H1 (cell line): ENCODE data around the gene CELF4. TPM values are rescaled to one million over a fixed set of nuclear protein-coding genes. Genes with fewer than 3 reads are reported as not detected.

Experiments used
- CTCF ChIA-PET: fragments of 300-600 bp; sonication (Branson Sonifier 250); formaldehyde crosslinking; loops from one replicate; lab custom pipeline; 2021; ENCODE audit not compliant: partially characterized antibody; lab: Charles Lee
- POLR2A ChIA-PET: fragments of 300-600 bp; sonication (Branson Sonifier 250); formaldehyde crosslinking; loops from one replicate; lab custom pipeline; 2021; ENCODE audit warnings: inconsistent platforms; ENCODE audit not compliant: partially characterized antibody; lab: Charles Lee
- DNase-seq, 2 experiments: peaks; one replicate each; pipeline versions ENCODE4 v3.0.0 to v3.0.0-alpha.2; 2010 to 2022; ENCODE audit warnings: low spot score in 2 of 2, low read depth in 1 of 2, mixed read lengths in 1 of 2
- FAIRE-seq: peaks from 2 replicates; lab custom pipeline; 2011; peaks lifted over from hg19 to GRCh38; lab: Jason Lieb, UNC
- H2AFZ ChIP-seq: 2 replicates; pipeline ENCODE4 v1.8.1; 2012; ENCODE audit warnings: low read length, inconsistent platforms
- H2AK5ac ChIP-seq: 2 replicates; pipeline ENCODE4 v1.6.1; 2013; ENCODE audit warnings: low read depth, low read length
- H2BK120ac ChIP-seq: replicated peaks from 2 replicates; pipeline ENCODE3; 2013; ENCODE audit warnings: low read depth, low read length, inconsistent platforms
- H2BK12ac ChIP-seq: 2 replicates; pipeline ENCODE4 v1.6.1; 2013; ENCODE audit warnings: low read depth, low read length
- H2BK15ac ChIP-seq: 2 replicates; pipeline ENCODE4 v1.6.1; 2013; ENCODE audit warnings: low read length
- H2BK20ac ChIP-seq: 2 replicates; pipeline ENCODE4 v1.6.1; 2013; ENCODE audit warnings: low read length
- H2BK5ac ChIP-seq: 2 replicates; pipeline ENCODE4 v1.6.1; 2013; ENCODE audit warnings: low read depth, low read length
- H3K14ac ChIP-seq: 2 replicates; pipeline ENCODE4 v1.6.1; 2013; ENCODE audit warnings: inconsistent platforms; ENCODE audit not compliant: insufficient read length
- H3K18ac ChIP-seq: 2 replicates; pipeline ENCODE4 v1.6.1; 2013; ENCODE audit warnings: low read length; ENCODE audit errors: extremely low read depth
- H3K23ac ChIP-seq: 2 replicates; pipeline ENCODE4 v1.6.1; 2013; ENCODE audit warnings: inconsistent platforms; ENCODE audit not compliant: insufficient read length
- H3K23me2 ChIP-seq: 2 replicates; pipeline ENCODE4 v1.6.1; 2013; ENCODE audit warnings: low read depth, low read length
- H3K27ac ChIP-seq: 2 replicates; pipeline ENCODE4 v1.6.1; 2011; ENCODE audit warnings: low read depth, low read length, inconsistent platforms
- H3K27me3 ChIP-seq, 4 experiments: replicated peaks in 1 of 4; 1 replicate in 1 of 4; 2 replicates in 3 of 4; pipeline versions ENCODE4 v1.6.1 to v1.8.1; 2011 to 2013; ENCODE audit warnings: low read length in 3 of 4, mild to moderate bottlenecking in 3 of 4, inconsistent platforms in 2 of 4, mixed read lengths in 2 of 4, moderate library complexity in 1 of 4; ENCODE audit not compliant: control insufficient read depth in 3 of 4, insufficient read depth in 3 of 4; ENCODE audit errors: extremely low read depth in 1 of 4
- H3K36me3 ChIP-seq, 4 experiments: 2 replicates each; pipeline versions ENCODE4 v1.6.1 to v1.8.1; 2011 to 2013; ENCODE audit warnings: mild to moderate bottlenecking in 4 of 4, low read length in 3 of 4, moderate library complexity in 2 of 4, control low read depth in 1 of 4, inconsistent platforms in 1 of 4; ENCODE audit not compliant: insufficient read depth in 4 of 4, control insufficient read depth in 2 of 4
- H3K4ac ChIP-seq: replicated peaks from 2 replicates; pipeline ENCODE3; 2013; ENCODE audit warnings: low read length, low read depth, mixed read lengths, inconsistent platforms; ENCODE audit not compliant: insufficient read length
- H3K4me1 ChIP-seq, 4 experiments: replicated peaks in 1 of 4; 1 replicate in 1 of 4; 2 replicates in 3 of 4; pipeline versions ENCODE4 v1.6.1 to v1.8.1; 2011 to 2013; ENCODE audit warnings: low read length in 3 of 4, inconsistent platforms in 2 of 4, mixed read lengths in 1 of 4; ENCODE audit not compliant: insufficient read depth in 4 of 4, control insufficient read depth in 3 of 4
- H3K4me2 ChIP-seq, 2 experiments: 2 replicates each; pipeline versions ENCODE4 v1.6.1 to v1.8.1; 2011 to 2013; ENCODE audit warnings: low read depth in 2 of 2, low read length in 2 of 2, control low read depth in 1 of 2, inconsistent platforms in 1 of 2, mild to moderate bottlenecking in 1 of 2; ENCODE audit not compliant: insufficient read depth in 1 of 2
- H3K4me3 ChIP-seq, 4 experiments: fragments of 200-600, 300-600 bp in 1 of 4; sonication (generic), shearing (Covaris generic), sonication (Bioruptor Twin) in 1 of 4; 2 replicates each; pipeline versions ENCODE4 v1.5.1 to v1.8.1; 2011 to 2016; ENCODE audit warnings: low read length in 4 of 4, low read depth in 3 of 4, control low read depth in 2 of 4, inconsistent platforms in 2 of 4, mild to moderate bottlenecking in 2 of 4, mixed read lengths in 1 of 4, moderate library complexity in 1 of 4; ENCODE audit not compliant: insufficient read depth in 2 of 4; ENCODE audit errors: extremely low read depth in 1 of 4
- H3K56ac ChIP-seq: replicated peaks from 2 replicates; pipeline ENCODE3; 2013; ENCODE audit warnings: low read depth, mild to moderate bottlenecking, mixed read lengths, low read length, inconsistent platforms; ENCODE audit not compliant: insufficient read length
- H3K79me1 ChIP-seq: 2 replicates; pipeline ENCODE4 v1.6.1; 2013; ENCODE audit warnings: low read depth, low read length, control low read depth
- H3K79me2 ChIP-seq, 2 experiments: 2 replicates each; pipeline versions ENCODE4 v1.6.1 to v1.8.1; 2012 to 2013; ENCODE audit warnings: low read length in 2 of 2, mild to moderate bottlenecking in 2 of 2, inconsistent platforms in 1 of 2; ENCODE audit not compliant: insufficient read depth in 2 of 2, control insufficient read depth in 1 of 2
- H3K9ac ChIP-seq, 4 experiments: replicated peaks in 1 of 4; 1 replicate in 1 of 4; 2 replicates in 3 of 4; pipeline versions ENCODE4 v1.6.1 to v1.8.1; 2011 to 2013; ENCODE audit warnings: low read depth in 3 of 4, low read length in 3 of 4, control low read depth in 2 of 4, mild to moderate bottlenecking in 2 of 4, moderate library complexity in 2 of 4, inconsistent platforms in 1 of 4; ENCODE audit errors: extremely low read depth in 1 of 4
- H3K9me3 ChIP-seq, 2 experiments: 2 replicates each; pipeline versions ENCODE4 v1.6.1 to v1.8.1; 2012 to 2013; ENCODE audit warnings: mild to moderate bottlenecking in 2 of 2, moderate library complexity in 2 of 2, control low read depth in 1 of 2, inconsistent platforms in 1 of 2, low read depth in 1 of 2, low read length in 1 of 2, mixed read lengths in 1 of 2; ENCODE audit not compliant: insufficient read depth in 2 of 2
- H4K20me1 ChIP-seq, 2 experiments: replicated peaks in 1 of 2; 2 replicates each; pipeline versions ENCODE3 to v1.8.1; 2011 to 2013; ENCODE audit warnings: inconsistent platforms in 2 of 2, low read length in 2 of 2, mild to moderate bottlenecking in 1 of 2; ENCODE audit not compliant: insufficient read depth in 2 of 2, control insufficient read depth in 1 of 2
- H4K5ac ChIP-seq: 2 replicates; pipeline ENCODE4 v1.6.1; 2013; ENCODE audit warnings: low read length, low read depth, mixed read lengths, inconsistent platforms; ENCODE audit not compliant: insufficient read length
- H4K8ac ChIP-seq: 2 replicates; pipeline ENCODE4 v1.8.0; 2013; ENCODE audit warnings: mild to moderate bottlenecking, moderate library complexity, low read length, inconsistent platforms; ENCODE audit not compliant: insufficient read depth; ENCODE audit errors: extremely low read depth
- H4K91ac ChIP-seq: replicated peaks from 2 replicates; pipeline ENCODE3; 2013; ENCODE audit warnings: low read length, mixed read lengths, inconsistent platforms; ENCODE audit not compliant: insufficient read length
- BACH1 ChIP-seq: IDR thresholded peaks from 2 replicates; pipeline ENCODE4 v1.6.1; 2012; ENCODE audit warnings: low read length, improper control_type of control experiment
- CBX8 ChIP-seq: fragments of 300-800, 300-1000 bp; sonication (generic); IDR thresholded peaks from 2 replicates; pipeline ENCODE4 v1.7.1; 2016; ENCODE audit warnings: low read depth, low read length, borderline replicate concordance
- HDAC2 ChIP-seq, 2 experiments: fragments of 300-600 bp in 1 of 2; sonication (generic) in 1 of 2; IDR thresholded peaks; 2 replicates each; pipeline ENCODE4 v1.6.1; 2011 to 2012; ENCODE audit warnings: low read depth in 2 of 2, low read length in 2 of 2, mild to moderate bottlenecking in 2 of 2, moderate library complexity in 2 of 2, borderline replicate concordance in 1 of 2, inconsistent platforms in 1 of 2
- JUND ChIP-seq: IDR thresholded peaks from 2 replicates; pipeline ENCODE4 v1.6.1; 2011; ENCODE audit warnings: mild to moderate bottlenecking, improper control_type of control experiment, low read length
- NRF1 ChIP-seq: IDR thresholded peaks from 2 replicates; pipeline ENCODE4 v1.6.1; 2011; ENCODE audit warnings: mild to moderate bottlenecking, low read depth, low read length, improper control_type of control experiment
- POLR2AphosphoS5 ChIP-seq: IDR thresholded peaks from 2 replicates; pipeline ENCODE4 v1.6.1; 2011; ENCODE audit warnings: low read depth, low read length
- RFX5 ChIP-seq: IDR thresholded peaks from 2 replicates; pipeline ENCODE4 v1.6.1; 2011; ENCODE audit warnings: low read depth, low read length, improper control_type of control experiment, borderline replicate concordance
- TAF1 ChIP-seq: IDR thresholded peaks from 2 replicates; pipeline ENCODE4 v1.6.1; 2011; ENCODE audit warnings: mild to moderate bottlenecking, low read depth, low read length
- ZNF274 ChIP-seq: IDR thresholded peaks from 2 replicates; pipeline ENCODE4 v1.7.0; 2012; ENCODE audit warnings: low read length, borderline replicate concordance; ENCODE audit errors: extremely low read depth
- WGBS, 2 experiments: shearing (Covaris generic) in 1 of 2; methylation state at CpG; one replicate each; pipeline versions ENCODE4 v1.1.6 to v1.1.7; 2013 to 2015; ENCODE audit warnings: low lambda C conversion rate in 2 of 2, mixed read lengths in 2 of 2, inconsistent platforms in 1 of 2, low coverage in 1 of 2, missing lambda C conversion rate in 1 of 2; ENCODE audit not compliant: insufficient replicate concordance in 2 of 2, insufficient coverage in 1 of 2, insufficient read length in 1 of 2; ENCODE audit errors: extremely low coverage in 1 of 2, missing lambda C conversion rate in 1 of 2; 5-methylcytosine and 5-hydroxymethylcytosine counted together
- polyA plus RNA-seq, 7 experiments: library from polyadenylated mRNA; depleted of rRNA in 3 of 7; stranded (reverse) in 5 of 7; unstranded in 2 of 7; fragments of >200 nt in 5 of 7; fragments of 200-250 nt in 2 of 7; gene quantifications; 1 replicate in 5 of 7; 2 replicates in 1 of 7; 4 replicates in 1 of 7; pipeline versions ENCODE4 v1.2.1 to v1.2.3, GENCODE V29; 2011 to 2013; ENCODE audit warnings: missing spikeins in 2 of 7, mixed read lengths in 2 of 7
- total RNA-seq: library from RNA; stranded (reverse); fragmentation: NEBNext Ultra II Directional; extraction: Animal tissue kit (Norgen Biotek cat#: 25700); gene quantifications from 2 replicates; pipeline ENCODE4 v1.2.1, GENCODE V29; 2021

CELF4 gene
- total and polyA plus RNA-seq, 2 of the 8 experiments (the other 6 are each of a cell fraction or from before 2014, with no cell fraction given): 1.6 to 3.4 TPM

DNA sequence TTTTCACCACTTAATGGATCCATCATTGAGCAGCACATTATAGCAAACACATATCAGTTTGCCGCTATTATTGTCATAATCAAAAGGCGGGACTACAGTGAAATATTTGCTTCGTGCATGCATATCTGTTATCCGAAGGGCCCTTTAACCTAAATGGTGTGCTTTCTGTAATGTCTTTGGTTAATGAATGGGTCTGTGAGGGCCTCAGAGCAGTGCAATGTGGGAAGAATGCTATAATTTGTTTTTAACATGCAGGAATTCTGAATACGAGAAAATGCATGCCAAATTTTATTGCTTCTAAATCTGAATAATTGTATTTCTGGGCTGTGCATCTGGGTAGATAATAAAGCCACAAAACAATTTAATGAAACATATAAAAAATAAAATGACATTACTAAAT is 32.8 kb upstream of the CELF4 start:
- no peak overlapping the region for H3K4me2 ChIP-seq
- H2BK20ac ChIP-seq: no peak overlapping the region
- H3K36me3 ChIP-seq: no peaks in the 10 kb centered on the region
- H3K4ac ChIP-seq: no peak overlapping the region
- no peaks in the 10 kb centered on the region for H4K20me1 ChIP-seq
- TF ChIP-seq RFX5: no peak
- TF ChIP-seq CBX8: no peak
- no peak for TF ChIP-seq POLR2AphosphoS5
- TF ChIP-seq TAF1: no peak
- TF ChIP-seq HDAC2 (IDR thresholded peaks at IDR 0.05; ENCODE audit: borderline replicate concordance in 1 of 2, low read depth in 2 of 2, low read length in 2 of 2): no peak
- no peak for TF ChIP-seq JUND
- no peak for TF ChIP-seq ZNF274
- TF ChIP-seq NRF1: no peak
- TF ChIP-seq BACH1: no peak
- TF ChIP-seq, all 59 proteins: peak for 0
- Histone ChIP-seq H2BK12ac (no peak overlapping the region), H4K8ac (no peak overlapping the region), H3K23ac (no peak overlapping the region), H3K9me3 (no peaks in the 10 kb centered on the region), H3K56ac (no peak overlapping the region), H4K91ac (no peak overlapping the region), H3K18ac (no peak overlapping the region), H3K23me2 (no peaks in the 10 kb centered on the region), H2BK15ac (no peak overlapping the region), H4K5ac (no peak overlapping the region), H2BK5ac (no peak overlapping the region), H2AK5ac (no peak overlapping the region), H2AFZ (no peak overlapping the region), H3K4me3 (no peak overlapping the region), H3K27me3 (no peaks in the 10 kb centered on the region), H3K27ac (no peak overlapping the region), H3K79me2 (no peaks in the 10 kb centered on the region), H2BK120ac (no peak overlapping the region), H3K79me1 (no peaks in the 10 kb centered on the region), H3K4me1 (no peaks in the 10 kb centered on the region), H3K14ac (no peak overlapping the region), H3K9ac (no peak overlapping the region)
- FAIRE-seq: no peak
- ChIA-PET CTCF (interaction anchor here (1.0 kb wide), 1 partner anchor 27 kb away, joined by 3 read pairs; no protein-coding TSS in a partner anchor), POLR2A (no interaction called here)
- no peak for DNase-seq
- 93% methylated on average over 5 of the region's 5 CpGs; no CpG with 5 or more reads in 1 of the 2 experiments for WGBS, 2 experiments
